ENCODE data around the gene REG3G.

GRCh38 chr2:78980152-78980465, 45.4 kb upstream of the REG3G start:
- TF ChIP-seq CTCF (IDR thresholded peaks at IDR 0.05) (no peak), POLR2A (IDR thresholded peaks at IDR 0.05) (no peak)
